Ovary (tissue), 9 donors: Measurements from ENCODE around the gene FAM9C. TPM values are rescaled to one million over a fixed set of nuclear protein-coding genes. Genes with fewer than 3 reads are reported as not detected.

Source experiments
- DNase-seq, 5 donors: peaks; one replicate each; pipeline ENCODE4 v3.0.0-alpha.2; 2019 to 2020
- H3K27ac ChIP-seq, 2 donors: fragments of 200-600 bp; one replicate each; pipeline versions ENCODE4 v1.5.1 to v1.8.0; 2019 to 2022
- H3K27me3 ChIP-seq: fragments of 200-600 bp; one replicate; pipeline ENCODE4 v1.8.0; 2022
- H3K36me3 ChIP-seq: fragments of 200-600 bp; sonication (generic); one replicate; pipeline ENCODE4 v1.5.1; 2019
- H3K4me1 ChIP-seq: one replicate; pipeline ENCODE4 v1.8.1; 2013; ENCODE audit warnings: mild to moderate bottlenecking, moderate library complexity; ENCODE audit not compliant: insufficient read depth
- H3K4me3 ChIP-seq: fragments of 200-600 bp; sonication (generic); one replicate; pipeline ENCODE4 v1.5.1; 2017
- H3K9me3 ChIP-seq, 2 donors: fragments of 200-600 bp in 1 of 2; sonication (generic) in 1 of 2; one replicate each; pipeline versions ENCODE4 v1.5.1 to v1.8.1; 2013 to 2019; ENCODE audit warnings: mild to moderate bottlenecking in 1 of 2, moderate library complexity in 1 of 2
- EP300 ChIP-seq: sonication (generic); formaldehyde crosslinking; IDR thresholded peaks from one replicate; pipeline ENCODE4 v1.6.1; 2017; ENCODE audit warnings: antibody characterized with exemption
- POLR2A ChIP-seq: fragments of 450-650 bp; IDR thresholded peaks from one replicate; pipeline ENCODE4 v1.6.1; 2017; ENCODE audit warnings: antibody characterized with exemption, mild to moderate bottlenecking, moderate library complexity
- WGBS, 3 donors: extraction: QIAGEN DNeasy Blood & Tissue Kit in 1 of 3; methylation state at CpG; one replicate each; pipeline versions ENCODE4 v1.1.5 to v1.1.7; 2013 to 2017; 5-methylcytosine and 5-hydroxymethylcytosine counted together
- intact Hi-C, 4 donors: fragments of 100-400 bp; cut with DNase I; formaldehyde crosslinking; loops; one replicate each; pipeline versions ENCODE4 v1.11.0 to v1.15.1; 2022 to 2023
- polyA plus RNA-seq, 2 donors: library from polyadenylated mRNA; stranded (reverse); fragments of 200-250 nt in 1 of 2; fragments of 350-450 nt in 1 of 2; fragmentation: Illumina TruSeq in 1 of 2; extraction: RNeasy Lipid Tissue Mini Kit (QIAGEN cat#74804) in 1 of 2; gene quantifications; one replicate each; pipeline ENCODE4 v1.2.3, GENCODE V29; 2013 to 2014
- total RNA-seq, 7 donors: library from RNA; depleted of rRNA in 2 of 7; stranded (reverse); fragments of >200 nt in 2 of 7; fragmentation: NEBNext Ultra II Directional in 3 of 7; extraction: Animal tissue kit (Norgen Biotek cat#: 25700) in 3 of 7; gene quantifications; one replicate each; pipeline versions ENCODE4 v1.1.0 to v1.2.4, GENCODE V29; 2016 to 2023
- TF ChIP-seq, protein P1 (sequence below), 3 donors: fragments of 450-650 bp in 2 of 3; fragments of 200-600 bp in 1 of 3; IDR thresholded peaks; one replicate each; pipeline versions ENCODE4 v1.5.1 to v1.8.0; 2016 to 2022; ENCODE audit warnings: antibody characterized with exemption in 3 of 3, mild to moderate bottlenecking in 1 of 3
- donor health status: DM: no; HTN: no; CAD: no; lungs with moderate emphysema.
- donor health status: DM: no; HTN: no; CAD: no.
- donor health status: Bipolar disorder and iron deficiency.
- donor health status: DM: yes; HTN: yes; CAD: no.
- donor health status: DM: no; HTN: no; CAD: no.
- donor health status: DM: yes; HTN: yes; CAD: no.

Gene FAM9C
- total and polyA plus RNA-seq, 9 donors, result 0.10 to 1.6 (median 0.87) TPM; not detected in 4

DNA sequence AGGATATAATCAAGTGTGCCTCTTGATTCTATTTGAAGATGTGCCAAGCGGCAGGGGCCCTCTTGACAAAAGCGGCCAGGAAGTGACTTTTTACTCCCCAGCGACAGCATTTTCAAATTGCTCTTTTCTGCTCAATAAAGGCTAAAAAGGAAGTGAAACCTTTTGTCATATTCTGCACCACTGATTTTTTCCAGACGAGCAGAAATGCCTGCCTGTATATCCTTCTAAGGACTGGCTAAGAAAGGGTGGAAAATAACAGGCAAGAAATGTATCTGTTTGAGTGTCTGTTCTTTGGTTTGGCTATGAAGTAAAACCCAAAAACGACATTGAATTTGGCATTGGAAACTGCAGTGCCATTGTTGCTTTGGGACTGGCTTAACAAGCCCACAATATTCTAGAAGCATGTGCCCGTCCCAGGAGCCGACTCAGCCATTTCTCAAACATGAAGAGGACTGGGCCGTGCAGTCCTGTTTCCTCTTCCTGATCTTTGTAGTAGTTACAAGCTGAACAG lies 44.1 kb downstream of the FAM9C start:
- Histone ChIP-seq H3K9me3 (no peaks in the 10 kb centered on the region), H3K36me3 (no peaks in the 10 kb centered on the region), H3K4me1 (peaks cover 3% of the 10 kb centered on the region), H3K4me3 (no peak overlapping the region), H3K27ac (peak overlapping the region in 1 of 2 donors; percentile 20), H3K27me3 (no peaks in the 10 kb centered on the region)
- 39 to 48% (median 40%) methylated on average over 8 of the region's 8 CpGs for WGBS, 3 donors
- no peak for DNase-seq
- TF ChIP-seq EP300 (no peak), POLR2A (no peak)
- TF ChIP-seq, protein P1, sequence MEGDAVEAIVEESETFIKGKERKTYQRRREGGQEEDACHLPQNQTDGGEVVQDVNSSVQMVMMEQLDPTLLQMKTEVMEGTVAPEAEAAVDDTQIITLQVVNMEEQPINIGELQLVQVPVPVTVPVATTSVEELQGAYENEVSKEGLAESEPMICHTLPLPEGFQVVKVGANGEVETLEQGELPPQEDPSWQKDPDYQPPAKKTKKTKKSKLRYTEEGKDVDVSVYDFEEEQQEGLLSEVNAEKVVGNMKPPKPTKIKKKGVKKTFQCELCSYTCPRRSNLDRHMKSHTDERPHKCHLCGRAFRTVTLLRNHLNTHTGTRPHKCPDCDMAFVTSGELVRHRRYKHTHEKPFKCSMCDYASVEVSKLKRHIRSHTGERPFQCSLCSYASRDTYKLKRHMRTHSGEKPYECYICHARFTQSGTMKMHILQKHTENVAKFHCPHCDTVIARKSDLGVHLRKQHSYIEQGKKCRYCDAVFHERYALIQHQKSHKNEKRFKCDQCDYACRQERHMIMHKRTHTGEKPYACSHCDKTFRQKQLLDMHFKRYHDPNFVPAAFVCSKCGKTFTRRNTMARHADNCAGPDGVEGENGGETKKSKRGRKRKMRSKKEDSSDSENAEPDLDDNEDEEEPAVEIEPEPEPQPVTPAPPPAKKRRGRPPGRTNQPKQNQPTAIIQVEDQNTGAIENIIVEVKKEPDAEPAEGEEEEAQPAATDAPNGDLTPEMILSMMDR (IDR thresholded peaks at IDR 0.05), result no peak
- intact Hi-C loops, result no loop called here

DNA sequence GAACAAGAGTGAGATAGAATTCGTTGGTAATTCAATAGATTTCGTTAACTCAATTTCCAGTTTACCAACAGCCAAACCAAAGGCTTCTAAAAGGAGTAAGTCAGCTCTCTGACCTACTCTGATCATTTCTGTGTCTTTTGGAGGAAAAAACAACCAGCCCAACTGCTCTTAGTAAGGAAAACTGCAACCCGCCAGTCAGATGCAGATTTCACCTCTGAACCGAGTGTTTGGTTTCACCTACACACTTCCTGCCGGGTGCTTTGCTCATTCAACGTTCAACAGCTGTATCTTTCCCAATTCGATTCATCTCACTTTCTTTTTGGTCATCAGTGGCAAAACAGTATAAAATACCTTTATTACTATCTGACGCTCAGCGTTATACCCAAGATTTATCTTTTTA lies 45.0 kb downstream of the FAM9C start:
- no peak overlapping the region for H3K27ac ChIP-seq
- intact Hi-C loops, result no loop called here
- DNase-seq, result no peak
- no peaks in the 10 kb centered on the region for H3K36me3 ChIP-seq
- H3K27me3 ChIP-seq, result no peaks in the 10 kb centered on the region
- no peaks in the 10 kb centered on the region for H3K9me3 ChIP-seq
- H3K4me1 ChIP-seq, result peaks cover 3% of the 10 kb centered on the region
- no peak for TF ChIP-seq POLR2A
- no peak for TF ChIP-seq EP300
- TF ChIP-seq, protein P1 (IDR thresholded peaks at IDR 0.05), result no peak
- no peak overlapping the region for H3K4me3 ChIP-seq
- 39 to 63% (median 57%) methylated on average over 9 of the region's 9 CpGs for WGBS, 3 donors

DNA sequence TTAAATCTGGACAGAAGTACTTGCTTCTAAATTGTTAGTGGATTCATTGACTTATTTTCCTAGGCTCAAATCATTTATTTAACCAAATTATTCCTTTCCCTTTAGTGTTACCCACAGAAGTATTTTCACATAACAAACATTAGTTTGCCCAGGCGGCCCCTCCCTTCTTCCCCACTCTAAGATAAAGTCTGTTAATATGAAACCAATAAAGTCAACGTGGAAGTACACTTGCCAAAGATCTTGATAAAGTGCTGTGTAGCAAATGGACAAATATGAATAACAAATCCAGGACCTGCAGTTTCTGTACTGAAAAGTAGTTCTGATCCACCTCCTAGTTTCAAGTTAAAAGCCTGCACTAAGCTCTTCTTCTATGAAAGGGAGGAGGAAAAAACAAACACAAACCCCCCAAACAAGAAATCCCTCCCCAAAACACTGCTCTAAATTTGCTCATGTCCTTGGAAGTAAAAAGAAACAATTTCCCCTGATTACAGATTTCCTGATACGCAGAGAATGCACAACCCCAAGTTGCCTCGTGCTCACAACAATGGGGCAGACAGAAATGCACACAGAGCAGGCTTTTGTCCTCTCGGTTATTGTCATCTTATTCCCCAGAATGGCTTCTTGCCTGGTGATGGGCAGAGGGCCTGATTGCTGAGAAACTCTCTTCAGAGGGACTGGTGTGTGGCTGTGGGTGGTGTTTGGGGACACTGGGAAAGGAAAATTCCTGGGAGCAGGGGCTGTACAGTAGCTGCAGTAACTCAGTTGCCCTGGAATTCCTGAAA lies 46.3 kb downstream of the FAM9C start:
- WGBS, 3 donors, result 19 to 52% (median 24%) methylated on average over 5 of the region's 5 CpGs

DNA sequence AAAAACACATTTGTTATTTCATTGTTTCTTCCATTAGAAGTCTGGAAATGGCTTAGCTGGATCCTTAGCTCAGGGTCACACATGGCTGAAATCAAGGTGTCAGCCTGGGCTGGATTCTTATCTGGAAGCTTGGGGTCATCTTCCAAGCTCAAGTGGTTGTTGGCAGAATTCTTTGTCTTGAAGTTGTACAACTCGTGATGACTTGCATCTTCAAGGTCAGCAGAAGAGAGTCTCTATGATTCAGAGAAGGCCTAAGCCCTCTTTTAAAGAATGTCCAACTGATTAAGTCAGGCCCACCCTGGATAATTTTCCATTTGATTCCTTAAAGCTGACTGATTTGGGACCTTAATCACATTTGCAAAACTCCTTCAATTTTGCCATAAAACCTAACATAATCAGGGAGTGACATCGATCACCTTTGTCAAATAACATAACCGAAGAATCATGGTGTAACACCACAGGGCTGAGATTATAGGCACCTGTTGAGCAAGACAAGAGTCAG lies 47.4 kb downstream of the FAM9C start:
- no peaks in the 10 kb centered on the region for H3K36me3 ChIP-seq
- no peaks in the 10 kb centered on the region for H3K27me3 ChIP-seq
- H3K27ac ChIP-seq, result no peak overlapping the region
- TF ChIP-seq EP300 (no peak), POLR2A (no peak)
- TF ChIP-seq, protein P1 (IDR thresholded peaks at IDR 0.05), result no peak
- 63 to 73% (median 68%) methylated on average over 3 of the region's 3 CpGs for WGBS, 3 donors
- no peak overlapping the region for H3K4me3 ChIP-seq
- H3K4me1 ChIP-seq, result peaks cover 3% of the 10 kb centered on the region
- intact Hi-C loops, result no loop called here
- DNase-seq, result no peak
- no peaks in the 10 kb centered on the region for H3K9me3 ChIP-seq

More for the DNA sequence above, 46.3 kb downstream of the FAM9C start:
- no peaks in the 10 kb centered on the region for H3K9me3 ChIP-seq
- H3K36me3 ChIP-seq, result no peaks in the 10 kb centered on the region
- H3K27me3 ChIP-seq, result no peaks in the 10 kb centered on the region
- no peak overlapping the region for H3K4me3 ChIP-seq
- intact Hi-C loops, result no loop called here
- peaks cover 3% of the 10 kb centered on the region for H3K4me1 ChIP-seq
- H3K27ac ChIP-seq, result no peak overlapping the region
- TF ChIP-seq EP300 (no peak), POLR2A (no peak)
- TF ChIP-seq, protein P1 (IDR thresholded peaks at IDR 0.05), result no peak
- DNase-seq, result no peak
